Astrocyte of the hippocampus (primary cell): ENCODE measurements around the gene ATRX.
"Not testable (repeated sequence)": the region's sequence is repeated elsewhere in the genome, so short reads cannot be mapped to it uniquely, and the experiment has no call there.

Experiments used
- DNase-seq: peaks from one replicate; pipeline ENCODE4 v3.0.0; 2011; ENCODE audit warnings: low read depth, low spot score

Gene ATRX

GRCh38 chrX:77785486-77786364 lies at the start of gene ATRX:
Gene ATRX (minus strand): TSS chrX:77786216. CDS start chrX:77786001, 215 bp downstream.
- peak; percentile 86 for DNase-seq

- not testable (repeated sequence) for DNase-seq
These were observed 45.5 kb upstream of the ATRX start for GRCh38 chrX:77831544-77831943.

GRCh38 chrX:77821989-77822388 lies 36.0 kb upstream of the ATRX start:
- not testable (repeated sequence) for DNase-seq

GRCh38 chrX:77820091-77820727 lies 34.2 kb upstream of the ATRX start:
- DNase-seq: no peak

- DNase-seq: no peak
These were observed 28.2 kb upstream of the ATRX start for GRCh38 chrX:77814210-77814609.

- DNase-seq: no peak
These were observed 16.2 kb upstream of the ATRX start for GRCh38 chrX:77802201-77802600.

- no peak for DNase-seq
These were observed 9.1 kb upstream of the ATRX start for GRCh38 chrX:77795124-77795523.

GRCh38 chrX:77793946-77794345 lies 7.9 kb upstream of the ATRX start:
- no peak for DNase-seq

GRCh38 chrX:77788050-77788449 lies 2.0 kb upstream of the ATRX start:
- DNase-seq: no peak

- no peak for DNase-seq
These were observed 307 bp upstream of the ATRX start for GRCh38 chrX:77786365-77786680.

GRCh38 chrX:77779695-77780094 lies 6.3 kb downstream of the ATRX start:
- DNase-seq: no peak

- no peak for DNase-seq
These were observed 9.4 kb downstream of the ATRX start for GRCh38 chrX:77776659-77777058.

GRCh38 chrX:77771601-77772000 lies 14.4 kb downstream of the ATRX start:
- DNase-seq: no peak

GRCh38 chrX:77768787-77769186 lies 17.2 kb downstream of the ATRX start:
- no peak for DNase-seq

GRCh38 chrX:77766212-77766611 lies 19.8 kb downstream of the ATRX start:
- DNase-seq: not testable (repeated sequence)

GRCh38 chrX:77755561-77755960 lies 30.5 kb downstream of the ATRX start:
- DNase-seq: no peak

- not testable (repeated sequence) for DNase-seq
These were observed 32.1 kb downstream of the ATRX start for GRCh38 chrX:77753942-77754341.

GRCh38 chrX:77749695-77750094 lies 36.3 kb downstream of the ATRX start:
- peak; percentile 2 for DNase-seq

GRCh38 chrX:77743720-77744119 lies 42.3 kb downstream of the ATRX start:
- no peak for DNase-seq

- DNase-seq: peak; percentile 11
These were observed 43.1 kb downstream of the ATRX start for GRCh38 chrX:77742788-77743476.

- DNase-seq: no peak
These were observed 45.6 kb downstream of the ATRX start for GRCh38 chrX:77740376-77740905.

GRCh38 chrX:77733342-77733741 lies 52.7 kb downstream of the ATRX start:
- no peak for DNase-seq
